A673 (cell line): Measurements from ENCODE around the gene CEP68.

ENCODE experiments used
- EZH2 ChIP-seq: fragments of 200-600 bp; sonication (generic); IDR thresholded peaks from 2 replicates; pipeline ENCODE4 v1.6.1; 2017; ENCODE audit warnings: borderline replicate concordance, low read depth, mild to moderate bottlenecking, mixed read lengths, antibody characterized with exemption, low read length; ENCODE audit not compliant: poor library complexity, severe bottlenecking
- TF ChIP-seq, protein P1 (sequence below): fragments of 300-800, 200-600 bp; sonication (generic); conservative IDR thresholded peaks from 2 replicates; pipeline ENCODE4 v1.5.1; 2017; ENCODE audit warnings: low read depth, mild to moderate bottlenecking, antibody characterized with exemption, low read length, moderate library complexity, mixed read lengths

DNA sequence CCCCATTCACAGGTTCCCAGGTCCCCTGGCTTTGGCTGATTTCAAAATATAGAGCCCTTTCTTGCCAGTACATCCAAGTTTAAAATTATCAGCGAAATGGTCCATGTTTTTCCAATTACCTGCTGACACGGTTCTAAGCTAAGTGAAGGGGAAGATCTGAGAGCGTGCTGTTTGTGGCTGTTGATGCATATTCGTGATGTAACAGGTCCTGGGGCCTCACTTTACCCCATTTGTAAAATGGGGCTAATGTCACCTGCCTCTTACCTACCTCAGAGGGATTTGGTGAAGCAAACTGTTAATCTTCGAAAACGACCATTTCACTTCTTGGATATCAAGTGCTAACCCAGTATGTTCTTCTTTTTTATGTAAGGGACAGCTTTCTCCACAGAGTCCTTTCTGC is 34.0 kb upstream of the CEP68 start:
- no peak for TF ChIP-seq EZH2
- TF ChIP-seq, protein P1, sequence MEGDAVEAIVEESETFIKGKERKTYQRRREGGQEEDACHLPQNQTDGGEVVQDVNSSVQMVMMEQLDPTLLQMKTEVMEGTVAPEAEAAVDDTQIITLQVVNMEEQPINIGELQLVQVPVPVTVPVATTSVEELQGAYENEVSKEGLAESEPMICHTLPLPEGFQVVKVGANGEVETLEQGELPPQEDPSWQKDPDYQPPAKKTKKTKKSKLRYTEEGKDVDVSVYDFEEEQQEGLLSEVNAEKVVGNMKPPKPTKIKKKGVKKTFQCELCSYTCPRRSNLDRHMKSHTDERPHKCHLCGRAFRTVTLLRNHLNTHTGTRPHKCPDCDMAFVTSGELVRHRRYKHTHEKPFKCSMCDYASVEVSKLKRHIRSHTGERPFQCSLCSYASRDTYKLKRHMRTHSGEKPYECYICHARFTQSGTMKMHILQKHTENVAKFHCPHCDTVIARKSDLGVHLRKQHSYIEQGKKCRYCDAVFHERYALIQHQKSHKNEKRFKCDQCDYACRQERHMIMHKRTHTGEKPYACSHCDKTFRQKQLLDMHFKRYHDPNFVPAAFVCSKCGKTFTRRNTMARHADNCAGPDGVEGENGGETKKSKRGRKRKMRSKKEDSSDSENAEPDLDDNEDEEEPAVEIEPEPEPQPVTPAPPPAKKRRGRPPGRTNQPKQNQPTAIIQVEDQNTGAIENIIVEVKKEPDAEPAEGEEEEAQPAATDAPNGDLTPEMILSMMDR: no peak
